ENCODE measurements around the gene IGFBP2. TPM values are rescaled to one million over a fixed set of nuclear protein-coding genes. Genes with fewer than 3 reads are reported as not detected.

The IGFBP2 gene
- total and polyA plus RNA-seq, 4 donors: 88.8 to 1,119 (median 352) TPM

GRCh38 chr2:216589791-216590190, 43.4 kb upstream of the IGFBP2 start:
- Histone ChIP-seq H3K4me3 (ENCODE audit: low read depth in 1 of 3, low read length in 3 of 3) (no peak overlapping the region), H3K9me3 (ENCODE audit: control insufficient read depth in 4 of 4, low read length in 3 of 4) (no peaks in the 10 kb centered on the region), H3K36me3 (ENCODE audit: control insufficient read depth in 4 of 4, insufficient read depth in 3 of 4, low read depth in 1 of 4, low read length in 3 of 4) (no peaks in the 10 kb centered on the region), H3K9ac (ENCODE audit: low read depth in 1 of 2, low read length in 2 of 2) (no peak overlapping the region), H3K4me1 (ENCODE audit: control insufficient read depth in 4 of 4, insufficient read depth in 4 of 4, low read length in 3 of 4) (peaks cover 0 to 9% (median 4%) of the 10 kb centered on the region in 4 donors), H3K27ac (ENCODE audit: low read depth in 1 of 2, low read length in 2 of 2) (no peak overlapping the region), H3K27me3 (ENCODE audit: control insufficient read depth in 4 of 4, insufficient read depth in 4 of 4, low read length in 3 of 4) (no peaks in the 10 kb centered on the region)
- no peak for DNase-seq (ENCODE audit: low spot score)
- no peak for TF ChIP-seq RAD21 (IDR thresholded peaks at IDR 0.05)
- TF ChIP-seq MAX (IDR thresholded peaks at IDR 0.05): no peak
- no peak for TF ChIP-seq FOXA2 (IDR thresholded peaks at IDR 0.05)
- TF ChIP-seq GABPA (IDR thresholded peaks at IDR 0.05 in 1 of 2, conservative IDR thresholded peaks at IDR 0.05 in 1 of 2): no peak
- TF ChIP-seq EGR1 (IDR thresholded peaks at IDR 0.05; ENCODE audit: low read depth in 2 of 2): no peak
- no peak for TF ChIP-seq YY1 (IDR thresholded peaks at IDR 0.05)
- TF ChIP-seq ZBTB33 (IDR thresholded peaks at IDR 0.05): no peak
- TF ChIP-seq, protein P1, sequence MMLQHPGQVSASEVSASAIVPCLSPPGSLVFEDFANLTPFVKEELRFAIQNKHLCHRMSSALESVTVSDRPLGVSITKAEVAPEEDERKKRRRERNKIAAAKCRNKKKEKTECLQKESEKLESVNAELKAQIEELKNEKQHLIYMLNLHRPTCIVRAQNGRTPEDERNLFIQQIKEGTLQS (IDR thresholded peaks at IDR 0.05): no peak
- TF ChIP-seq RXRA (IDR thresholded peaks at IDR 0.05): no peak
- TF ChIP-seq, protein P2, sequence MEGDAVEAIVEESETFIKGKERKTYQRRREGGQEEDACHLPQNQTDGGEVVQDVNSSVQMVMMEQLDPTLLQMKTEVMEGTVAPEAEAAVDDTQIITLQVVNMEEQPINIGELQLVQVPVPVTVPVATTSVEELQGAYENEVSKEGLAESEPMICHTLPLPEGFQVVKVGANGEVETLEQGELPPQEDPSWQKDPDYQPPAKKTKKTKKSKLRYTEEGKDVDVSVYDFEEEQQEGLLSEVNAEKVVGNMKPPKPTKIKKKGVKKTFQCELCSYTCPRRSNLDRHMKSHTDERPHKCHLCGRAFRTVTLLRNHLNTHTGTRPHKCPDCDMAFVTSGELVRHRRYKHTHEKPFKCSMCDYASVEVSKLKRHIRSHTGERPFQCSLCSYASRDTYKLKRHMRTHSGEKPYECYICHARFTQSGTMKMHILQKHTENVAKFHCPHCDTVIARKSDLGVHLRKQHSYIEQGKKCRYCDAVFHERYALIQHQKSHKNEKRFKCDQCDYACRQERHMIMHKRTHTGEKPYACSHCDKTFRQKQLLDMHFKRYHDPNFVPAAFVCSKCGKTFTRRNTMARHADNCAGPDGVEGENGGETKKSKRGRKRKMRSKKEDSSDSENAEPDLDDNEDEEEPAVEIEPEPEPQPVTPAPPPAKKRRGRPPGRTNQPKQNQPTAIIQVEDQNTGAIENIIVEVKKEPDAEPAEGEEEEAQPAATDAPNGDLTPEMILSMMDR (IDR thresholded peaks at IDR 0.05; ENCODE audit: low read depth, low read length, missing input control): no peak
- TF ChIP-seq JUND (IDR thresholded peaks at IDR 0.05): no peak
- no peak for TF ChIP-seq FOXA1 (IDR thresholded peaks at IDR 0.05)
- WGBS: 77% methylated on average over 1 of the region's 1 CpG

GRCh38 chr2:216590780-216591179, 42.4 kb upstream of the IGFBP2 start:
- peaks cover 0 to 9% (median 5%) of the 10 kb centered on the region in 4 donors for H3K4me1 ChIP-seq (ENCODE audit: control insufficient read depth in 4 of 4, insufficient read depth in 4 of 4, low read length in 3 of 4)
- no peak for DNase-seq (ENCODE audit: low spot score)
- no peaks in the 10 kb centered on the region for H3K36me3 ChIP-seq (ENCODE audit: control insufficient read depth in 4 of 4, insufficient read depth in 3 of 4, low read depth in 1 of 4, low read length in 3 of 4)
- TF ChIP-seq RXRA (IDR thresholded peaks at IDR 0.05) (peak; percentile 56 to 73), JUND (IDR thresholded peaks at IDR 0.05) (no peak), YY1 (IDR thresholded peaks at IDR 0.05) (no peak), RAD21 (IDR thresholded peaks at IDR 0.05) (peak in 1 of 2 donors; percentile 41), SP1 (IDR thresholded peaks at IDR 0.05) (peak; percentile 33), NR2F2 (IDR thresholded peaks at IDR 0.05) (peak; percentile 91), MAX (IDR thresholded peaks at IDR 0.05) (no peak), TAF1 (conservative IDR thresholded peaks at IDR 0.05) (no peak)
- WGBS: 62% methylated on average over 9 of the region's 9 CpGs
- H3K27ac ChIP-seq (ENCODE audit: low read depth in 1 of 2, low read length in 2 of 2): no peak overlapping the region
- H3K27me3 ChIP-seq (ENCODE audit: control insufficient read depth in 4 of 4, insufficient read depth in 4 of 4, low read length in 3 of 4): no peaks in the 10 kb centered on the region
- H3K9me3 ChIP-seq (ENCODE audit: control insufficient read depth in 4 of 4, low read length in 3 of 4): no peaks in the 10 kb centered on the region
- H3K4me3 ChIP-seq (ENCODE audit: low read depth in 1 of 3, low read length in 3 of 3): no peak overlapping the region
- no peak overlapping the region for H3K9ac ChIP-seq (ENCODE audit: low read depth in 1 of 2, low read length in 2 of 2)
